HUES6 (cell line): ENCODE results near the gene GOLGA5.

Experiments used
- H3K27ac ChIP-seq: 2 replicates; pipeline ENCODE4 v1.7.0; 2013; ENCODE audit warnings: low read depth, mild to moderate bottlenecking, low read length, inconsistent platforms
- H3K27me3 ChIP-seq: 2 replicates; pipeline ENCODE4 v1.6.1; 2013; ENCODE audit warnings: low read length; ENCODE audit not compliant: control insufficient read depth, insufficient read depth
- H3K36me3 ChIP-seq: 2 replicates; pipeline ENCODE4 v1.6.1; 2013; ENCODE audit warnings: low read length; ENCODE audit not compliant: control insufficient read depth, insufficient read depth
- H3K4me1 ChIP-seq: 2 replicates; pipeline ENCODE4 v1.6.1; 2013; ENCODE audit warnings: low read length; ENCODE audit not compliant: control insufficient read depth, insufficient read depth
- H3K4me3 ChIP-seq: 2 replicates; pipeline ENCODE4 v1.5.1; 2013; ENCODE audit warnings: low read depth, low read length
- H3K9ac ChIP-seq: one replicate; pipeline ENCODE4 v1.6.1; 2013; ENCODE audit warnings: mild to moderate bottlenecking, low read length
- H3K9me3 ChIP-seq: 2 replicates; pipeline ENCODE4 v1.6.1; 2013; ENCODE audit warnings: low read depth, low read length; ENCODE audit not compliant: control insufficient read depth, insufficient read depth

The GOLGA5 gene

GRCh38 chr14:92780444-92781232 lies 13.5 kb upstream of the GOLGA5 start:
- H3K4me1 ChIP-seq: no peaks in the 10 kb centered on the region

GRCh38 chr14:92781350-92781749 lies 12.8 kb upstream of the GOLGA5 start:
- no peaks in the 10 kb centered on the region for H3K27me3 ChIP-seq
- no peak overlapping the region for H3K27ac ChIP-seq
- H3K4me1 ChIP-seq: 0 out of 2 replicates have a peak, but pooled peaks cover 4% of the 10 kb centered on the region
- no peak overlapping the region for H3K9ac ChIP-seq
- H3K9me3 ChIP-seq: no peaks in the 10 kb centered on the region
- H3K36me3 ChIP-seq: no peaks in the 10 kb centered on the region
- no peak overlapping the region for H3K4me3 ChIP-seq

More at GRCh38 chr14:92780444-92781232, 13.5 kb upstream of the GOLGA5 start:
- Histone ChIP-seq H3K27ac (no peak overlapping the region), H3K27me3 (no peaks in the 10 kb centered on the region), H3K9me3 (no peaks in the 10 kb centered on the region), H3K36me3 (no peaks in the 10 kb centered on the region), H3K4me3 (no peak overlapping the region), H3K9ac (no peak overlapping the region)

GRCh38 chr14:92783813-92784431 lies 10.2 kb upstream of the GOLGA5 start:
- Histone ChIP-seq H3K9me3 (peaks cover 9% of the 10 kb centered on the region; the same call in 1 of the 2 replicates), H3K9ac (no peak overlapping the region), H3K27ac (no peak overlapping the region)

GRCh38 chr14:92785667-92786426 lies 8.3 kb upstream of the GOLGA5 start:
- no peak overlapping the region for H3K27ac ChIP-seq
- no peaks in the 10 kb centered on the region for H3K27me3 ChIP-seq
- no peak overlapping the region for H3K9ac ChIP-seq
- H3K4me1 ChIP-seq: 0 out of 2 replicates have a peak, but pooled peaks cover 4% of the 10 kb centered on the region
- peaks cover 15% of the 10 kb centered on the region; the same call in 1 of the 2 replicates for H3K9me3 ChIP-seq
- no peak overlapping the region for H3K4me3 ChIP-seq
- H3K36me3 ChIP-seq: no peaks in the 10 kb centered on the region

More at GRCh38 chr14:92783813-92784431, 10.2 kb upstream of the GOLGA5 start:
- H3K36me3 ChIP-seq: no peaks in the 10 kb centered on the region
- H3K4me1 ChIP-seq: 0 out of 2 replicates have a peak, but pooled peaks cover 4% of the 10 kb centered on the region
- H3K27me3 ChIP-seq: no peaks in the 10 kb centered on the region
- no peak overlapping the region for H3K4me3 ChIP-seq

- H3K9me3 ChIP-seq: peaks cover 16% of the 10 kb centered on the region; the same call in 1 of the 2 replicates
- no peak overlapping the region for H3K9ac ChIP-seq
Measured at GRCh38 chr14:92786427-92786756, 7.7 kb upstream of the GOLGA5 start.

GRCh38 chr14:92787554-92787953 lies 6.6 kb upstream of the GOLGA5 start:
- Histone ChIP-seq H3K9me3 (peaks cover 16% of the 10 kb centered on the region; the same call in 1 of the 2 replicates), H3K9ac (no peak overlapping the region), H3K4me1 (0 out of 2 replicates have a peak, but pooled peaks cover 4% of the 10 kb centered on the region), H3K27me3 (no peaks in the 10 kb centered on the region), H3K36me3 (no peaks in the 10 kb centered on the region), H3K4me3 (no peak overlapping the region), H3K27ac (no peak overlapping the region)

More at GRCh38 chr14:92786427-92786756, 7.7 kb upstream of the GOLGA5 start:
- H3K27me3 ChIP-seq: no peaks in the 10 kb centered on the region
- H3K36me3 ChIP-seq: no peaks in the 10 kb centered on the region
- no peak overlapping the region for H3K27ac ChIP-seq
- 0 out of 2 replicates have a peak, but pooled peaks cover 4% of the 10 kb centered on the region for H3K4me1 ChIP-seq
- H3K4me3 ChIP-seq: no peak overlapping the region

GRCh38 chr14:92789457-92790089 lies 4.5 kb upstream of the GOLGA5 start:
- peaks cover 13% of the 10 kb centered on the region; the same call in 1 of the 2 replicates for H3K4me1 ChIP-seq
- no peak overlapping the region for H3K4me3 ChIP-seq
- H3K36me3 ChIP-seq: no peaks in the 10 kb centered on the region
- H3K27ac ChIP-seq: no peak overlapping the region
- no peak overlapping the region for H3K9ac ChIP-seq
- no peaks in the 10 kb centered on the region for H3K27me3 ChIP-seq
- H3K9me3 ChIP-seq: peaks cover 16% of the 10 kb centered on the region; the same call in 1 of the 2 replicates

- H3K9me3 ChIP-seq: peaks cover 12% of the 10 kb centered on the region; the same call in 1 of the 2 replicates
- H3K4me3 ChIP-seq: 0 out of 2 replicates have a peak overlapping the region, but pooled peaks have one; percentile 72
- no peak overlapping the region for H3K27ac ChIP-seq
- H3K4me1 ChIP-seq: peaks cover 9% of the 10 kb centered on the region; the same call in 1 of the 2 replicates
- H3K27me3 ChIP-seq: no peaks in the 10 kb centered on the region
- peaks cover 9% of the 10 kb centered on the region for H3K36me3 ChIP-seq
- no peak overlapping the region for H3K9ac ChIP-seq
Measured at GRCh38 chr14:92792885-92793284, 1.2 kb upstream of the GOLGA5 start.

- peaks cover 4% of the 10 kb centered on the region; the same call in 1 of the 2 replicates for H3K9me3 ChIP-seq
- peak overlapping the region; percentile 93 for H3K9ac ChIP-seq
- peak overlapping the region; percentile 75 for H3K27ac ChIP-seq
- no peaks in the 10 kb centered on the region for H3K27me3 ChIP-seq
- peaks cover 19% of the 10 kb centered on the region for H3K36me3 ChIP-seq
- peak overlapping the region; percentile 97 for H3K4me3 ChIP-seq
- H3K4me1 ChIP-seq: peaks cover 9% of the 10 kb centered on the region; the same call in 1 of the 2 replicates
Measured at GRCh38 chr14:92794547-92794941, 439 bp downstream of the GOLGA5 start.

- H3K4me1 ChIP-seq: peaks cover 9% of the 10 kb centered on the region; the same call in 1 of the 2 replicates
- H3K4me3 ChIP-seq: peak overlapping the region; percentile 97
- H3K27ac ChIP-seq: peak overlapping the region; percentile 75
- peaks cover 20% of the 10 kb centered on the region for H3K36me3 ChIP-seq
- peak overlapping the region; percentile 93 for H3K9ac ChIP-seq
- H3K9me3 ChIP-seq: peaks cover 4% of the 10 kb centered on the region; the same call in 1 of the 2 replicates
- no peaks in the 10 kb centered on the region for H3K27me3 ChIP-seq
Measured at GRCh38 chr14:92794961-92795360, 856 bp downstream of the GOLGA5 start.
